Adipocyte (in vitro differentiated cells): ENCODE results near the gene LAD1.
A peak's percentile ranks its signal among the peaks of the same experiment; 100 is the strongest.

ENCODE experiments used
- DNase-seq: peaks from one replicate; pipeline ENCODE4 v3.0.0-alpha.2; 2015; ENCODE audit warnings: low read depth
- H3K27me3 ChIP-seq: replicated peaks from 2 replicates; pipeline ENCODE4 v1.7.0; 2013; ENCODE audit warnings: mild to moderate bottlenecking, low read length, moderate library complexity; ENCODE audit not compliant: control insufficient read depth, insufficient read depth
- H3K36me3 ChIP-seq: 2 replicates; pipeline ENCODE4 v1.7.0; 2013; ENCODE audit warnings: low read length, mild to moderate bottlenecking, moderate library complexity; ENCODE audit not compliant: control insufficient read depth, insufficient read depth, severe bottlenecking
- H3K4me1 ChIP-seq: 2 replicates; pipeline ENCODE4 v1.7.0; 2013; ENCODE audit warnings: mild to moderate bottlenecking, low read length, moderate library complexity; ENCODE audit not compliant: control insufficient read depth, insufficient read depth
- H3K4me3 ChIP-seq: 2 replicates; pipeline ENCODE4 v1.7.0; 2013; ENCODE audit warnings: mild to moderate bottlenecking, low read length, moderate library complexity
- H3K9ac ChIP-seq: 2 replicates; pipeline ENCODE4 v1.7.0; 2013; ENCODE audit warnings: mild to moderate bottlenecking, low read length, moderate library complexity
- H3K9me3 ChIP-seq: 2 replicates; pipeline ENCODE4 v1.7.0; 2013; ENCODE audit warnings: mild to moderate bottlenecking, low read length, moderate library complexity; ENCODE audit not compliant: control insufficient read depth

LAD1 gene

GRCh38 chr1:201414051-201414738 lies 15.1 kb upstream of the LAD1 start:
- Histone ChIP-seq H3K27me3 (peaks cover 74% of the 10 kb centered on the region), H3K4me3 (no peak overlapping the region), H3K4me1 (no peaks in the 10 kb centered on the region), H3K9me3 (peaks cover 22% of the 10 kb centered on the region), H3K36me3 (no peaks in the 10 kb centered on the region), H3K9ac (no peak overlapping the region)
- DNase-seq = no peak

DNA sequence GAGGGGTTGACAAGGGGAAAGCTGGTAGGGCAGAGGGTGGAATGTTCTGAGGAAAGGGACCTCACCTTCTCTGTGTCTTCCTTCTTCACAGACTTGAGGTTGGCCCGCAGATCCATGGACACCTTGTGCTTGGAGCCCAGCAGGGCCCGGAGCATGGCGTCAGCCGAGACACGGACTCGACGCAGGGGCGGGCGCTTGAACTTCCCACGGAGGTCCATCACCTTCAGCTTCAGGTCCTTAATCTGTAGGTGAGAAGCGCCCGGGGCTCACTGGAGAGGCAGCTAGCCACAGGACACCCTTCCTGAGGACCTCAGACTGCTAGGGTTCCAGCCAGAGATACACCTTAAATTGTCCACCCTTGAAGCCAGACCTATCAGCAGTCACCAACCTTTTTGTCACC lies 12.2 kb upstream of the LAD1 start:
- H3K36me3 ChIP-seq = no peaks in the 10 kb centered on the region
- no peak for DNase-seq
- H3K4me3 ChIP-seq = no peak overlapping the region
- H3K4me1 ChIP-seq = no peaks in the 10 kb centered on the region
- H3K9ac ChIP-seq = no peak overlapping the region
- H3K9me3 ChIP-seq = peaks cover 18% of the 10 kb centered on the region
- H3K27me3 ChIP-seq = peaks cover 65% of the 10 kb centered on the region

DNA sequence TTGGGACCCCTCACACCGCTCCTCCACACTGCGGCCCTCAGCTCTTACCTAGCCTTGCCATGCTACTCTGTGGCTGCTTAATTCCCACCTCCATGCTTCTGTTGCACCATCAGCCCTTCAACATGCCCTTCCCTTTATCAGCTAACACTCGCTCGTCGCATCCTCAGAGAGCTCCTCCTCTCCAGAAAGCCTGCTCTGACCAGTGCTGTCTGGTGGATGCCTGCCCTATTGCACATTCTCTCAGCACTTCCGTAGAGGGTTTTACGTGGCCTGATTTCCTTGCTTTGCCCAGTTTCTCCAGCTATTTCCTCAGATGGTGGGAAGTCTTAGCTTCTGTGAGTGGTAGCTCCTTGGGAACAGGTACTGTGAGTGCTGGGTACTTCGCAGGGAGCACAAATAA lies 10.3 kb upstream of the LAD1 start:
- H3K9ac ChIP-seq = no peak overlapping the region
- H3K36me3 ChIP-seq = no peaks in the 10 kb centered on the region
- no peak overlapping the region for H3K4me3 ChIP-seq
- H3K4me1 ChIP-seq = no peaks in the 10 kb centered on the region
- H3K27me3 ChIP-seq = peaks cover 48% of the 10 kb centered on the region
- DNase-seq = no peak
- H3K9me3 ChIP-seq = no peaks in the 10 kb centered on the region

GRCh38 chr1:201408834-201409200 lies 9.7 kb upstream of the LAD1 start:
- Histone ChIP-seq H3K9me3 (no peaks in the 10 kb centered on the region), H3K9ac (no peak overlapping the region), H3K36me3 (no peaks in the 10 kb centered on the region), H3K27me3 (peaks cover 51% of the 10 kb centered on the region), H3K4me1 (no peaks in the 10 kb centered on the region), H3K4me3 (no peak overlapping the region)
- DNase-seq = no peak

DNA sequence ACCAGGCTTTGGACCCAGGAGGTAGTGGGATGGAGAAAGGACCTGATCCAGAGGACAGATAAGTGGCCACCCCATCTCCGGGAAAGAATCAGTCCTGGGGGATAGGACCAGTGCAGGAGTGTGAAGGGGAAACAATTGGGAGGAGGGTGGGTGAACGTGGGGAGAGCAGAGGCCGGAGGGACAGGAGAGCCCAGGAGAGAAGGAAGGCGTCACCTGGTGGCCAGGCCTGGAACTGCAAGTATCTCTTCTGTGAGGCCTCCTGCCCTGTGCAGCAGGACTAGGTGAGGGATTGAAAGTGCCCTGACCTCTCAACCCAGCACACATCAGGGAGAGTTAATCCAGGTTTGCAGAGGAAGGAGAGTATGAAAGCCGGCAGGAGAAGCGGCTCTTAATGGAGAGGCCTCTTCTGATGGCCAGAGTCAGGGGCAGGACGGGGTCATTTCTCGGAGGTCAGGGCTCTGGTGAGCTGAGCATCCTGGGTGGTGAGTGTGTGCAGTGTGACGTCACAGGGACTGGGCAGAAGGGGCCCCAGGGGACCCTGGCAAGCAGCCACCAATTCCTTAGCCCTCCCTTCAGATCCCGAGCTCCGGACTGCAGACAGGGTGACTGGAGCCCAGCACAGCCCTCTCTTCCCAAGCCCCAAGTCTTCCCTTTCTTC lies 9.2 kb upstream of the LAD1 start:
- peak; percentile 89 for DNase-seq
- no peaks in the 10 kb centered on the region for H3K9me3 ChIP-seq
- no peaks in the 10 kb centered on the region for H3K4me1 ChIP-seq

DNA sequence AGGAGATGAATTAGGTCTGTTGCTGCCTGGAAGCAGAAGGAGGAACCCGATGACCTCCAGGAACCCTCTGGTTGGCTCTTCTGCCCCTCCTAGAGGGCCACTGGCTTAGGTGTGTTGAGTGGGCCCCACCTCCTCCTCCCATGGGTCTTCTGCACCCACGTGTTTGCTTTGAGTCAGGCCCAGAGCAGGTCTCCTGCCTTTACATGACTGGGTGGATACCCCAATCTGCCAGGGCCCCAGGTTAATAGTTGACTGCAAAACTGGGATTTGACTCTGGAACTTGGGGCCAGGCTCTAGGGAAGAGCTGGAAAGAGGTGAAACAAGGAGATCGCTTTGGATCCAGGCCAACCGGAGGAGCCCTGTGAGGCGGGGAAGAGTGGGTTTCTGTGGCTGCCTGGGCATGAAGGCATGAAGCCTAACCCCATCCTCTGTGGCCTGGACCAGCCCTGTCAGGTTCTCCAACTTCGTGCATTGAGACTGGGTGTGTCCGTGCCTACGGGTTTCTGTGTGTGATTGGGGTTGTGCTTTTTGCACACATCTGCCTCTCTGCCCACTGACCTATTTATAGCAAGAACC lies 7.8 kb upstream of the LAD1 start:
- Histone ChIP-seq H3K9me3 (no peaks in the 10 kb centered on the region), H3K36me3 (no peaks in the 10 kb centered on the region), H3K4me3 (no peak overlapping the region), H3K9ac (no peak overlapping the region), H3K27me3 (peaks cover 54% of the 10 kb centered on the region), H3K4me1 (no peaks in the 10 kb centered on the region)
- no peak for DNase-seq

More for the DNA sequence above, 9.2 kb upstream of the LAD1 start:
- Histone ChIP-seq H3K27me3 (peaks cover 53% of the 10 kb centered on the region), H3K4me3 (no peak overlapping the region), H3K36me3 (no peaks in the 10 kb centered on the region), H3K9ac (no peak overlapping the region)

DNA sequence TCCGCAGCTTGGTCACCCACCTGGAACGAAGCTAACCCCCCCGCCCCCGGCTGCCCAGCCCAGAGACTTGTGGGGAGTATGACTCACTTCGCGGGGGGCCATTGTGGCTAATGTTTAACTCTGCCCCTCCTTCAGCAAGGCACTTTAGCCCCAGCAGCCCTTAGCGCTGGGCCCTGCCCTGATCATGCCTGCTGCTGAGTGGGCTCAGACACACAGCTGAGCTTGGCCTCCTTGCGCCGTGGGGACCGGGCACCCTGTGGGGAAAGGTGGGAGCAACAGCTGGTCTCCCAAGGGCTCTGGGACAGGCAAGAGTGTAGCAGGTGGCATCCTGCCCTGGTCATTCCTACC lies 6.3 kb upstream of the LAD1 start:
- H3K9me3 ChIP-seq = no peaks in the 10 kb centered on the region
- H3K36me3 ChIP-seq = no peaks in the 10 kb centered on the region
- H3K4me3 ChIP-seq = no peak overlapping the region
- H3K9ac ChIP-seq = no peak overlapping the region
- peaks cover 54% of the 10 kb centered on the region for H3K27me3 ChIP-seq
- DNase-seq = no peak
- H3K4me1 ChIP-seq = no peaks in the 10 kb centered on the region

DNA sequence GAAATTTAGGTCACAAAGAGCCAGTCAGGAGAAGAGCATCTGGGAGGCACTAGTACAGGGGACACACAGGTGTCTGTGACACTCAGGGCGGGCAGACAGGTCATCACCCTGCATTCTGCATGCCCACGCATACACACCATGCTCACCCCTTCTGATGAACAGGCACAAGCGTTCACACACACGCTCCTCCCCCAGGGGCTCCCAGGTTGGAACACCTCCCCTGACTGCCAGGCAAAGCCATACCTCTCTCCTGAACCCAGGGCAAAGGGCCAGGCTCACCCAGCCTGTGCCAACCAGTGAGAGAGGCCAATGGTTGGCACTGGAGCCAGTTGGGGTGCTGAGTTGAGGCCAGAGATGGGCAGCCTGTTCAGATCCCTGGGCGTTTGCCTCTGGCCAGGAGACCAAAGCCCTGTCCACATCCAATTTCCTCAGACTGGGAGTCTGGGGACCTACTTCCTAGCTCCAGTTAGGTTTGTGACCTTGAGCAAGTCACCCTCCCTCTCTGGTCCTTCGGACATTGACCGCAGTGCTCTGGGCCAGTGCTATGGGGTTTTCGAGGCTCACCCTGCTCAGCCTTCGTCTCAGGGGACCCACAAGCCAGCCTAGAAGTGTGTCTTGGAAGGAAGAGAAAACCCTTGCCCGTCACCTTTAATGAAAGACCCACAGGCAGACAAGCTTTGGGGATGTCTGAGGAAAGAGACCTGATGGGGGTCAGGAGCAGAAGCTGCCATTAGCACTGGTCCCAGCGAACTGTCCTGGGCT lies 5.8 kb upstream of the LAD1 start:
- Histone ChIP-seq H3K4me3 (no peak overlapping the region), H3K36me3 (no peaks in the 10 kb centered on the region), H3K27me3 (peaks cover 54% of the 10 kb centered on the region), H3K4me1 (no peaks in the 10 kb centered on the region), H3K9ac (no peak overlapping the region), H3K9me3 (no peaks in the 10 kb centered on the region)
- DNase-seq = no peak

DNA sequence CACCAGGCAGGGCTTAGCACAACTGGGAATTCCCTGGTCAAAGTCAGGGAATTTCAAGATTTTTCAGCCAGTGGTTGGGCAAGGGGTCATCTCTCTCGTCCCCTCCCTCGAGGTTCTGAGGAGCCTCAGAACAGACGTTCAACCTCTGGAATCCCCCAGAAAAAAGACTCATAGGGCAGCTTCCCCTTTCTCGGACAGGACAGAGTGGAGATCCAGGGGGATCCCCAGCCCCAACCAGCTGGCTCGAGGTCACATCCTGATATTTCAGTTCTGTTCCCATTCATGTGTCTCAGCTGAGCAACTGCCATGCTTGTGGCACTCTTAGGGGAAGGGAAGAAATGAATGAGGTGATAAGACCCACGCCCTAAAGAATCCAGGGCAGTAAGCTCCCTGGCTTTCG lies 4.9 kb upstream of the LAD1 start:
- H3K4me3 ChIP-seq = no peak overlapping the region
- peaks cover 52% of the 10 kb centered on the region for H3K27me3 ChIP-seq
- H3K36me3 ChIP-seq = no peaks in the 10 kb centered on the region
- H3K9me3 ChIP-seq = no peaks in the 10 kb centered on the region
- H3K4me1 ChIP-seq = no peaks in the 10 kb centered on the region
- DNase-seq = no peak
- no peak overlapping the region for H3K9ac ChIP-seq

GRCh38 chr1:201403359-201403758 lies 4.2 kb upstream of the LAD1 start:
- Histone ChIP-seq H3K27me3 (peaks cover 55% of the 10 kb centered on the region), H3K36me3 (no peaks in the 10 kb centered on the region), H3K9me3 (no peaks in the 10 kb centered on the region), H3K4me3 (no peak overlapping the region), H3K4me1 (no peaks in the 10 kb centered on the region), H3K9ac (no peak overlapping the region)
- DNase-seq = no peak

DNA sequence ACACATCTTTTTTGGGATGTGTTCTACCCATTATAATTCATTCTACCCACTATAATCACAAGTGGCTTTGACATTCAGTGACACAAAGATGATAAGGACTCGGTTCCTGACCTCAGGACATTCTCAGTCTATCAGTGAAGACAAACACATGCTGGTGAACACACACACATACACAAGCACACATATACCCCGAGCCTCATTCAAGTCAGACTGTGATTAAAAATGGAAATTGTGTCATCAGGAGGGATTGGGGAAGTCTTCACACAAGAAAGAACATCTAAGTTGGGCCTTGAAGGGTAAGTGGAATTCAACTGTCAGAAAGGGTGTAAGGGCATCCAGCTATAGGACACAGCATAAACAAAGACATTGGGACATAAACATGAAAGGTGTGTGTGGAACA lies 2.6 kb upstream of the LAD1 start:
- no peaks in the 10 kb centered on the region for H3K4me1 ChIP-seq
- H3K4me3 ChIP-seq = no peak overlapping the region
- no peaks in the 10 kb centered on the region for H3K9me3 ChIP-seq
- H3K9ac ChIP-seq = no peak overlapping the region
- H3K36me3 ChIP-seq = no peaks in the 10 kb centered on the region
- no peak for DNase-seq
- H3K27me3 ChIP-seq = peaks cover 65% of the 10 kb centered on the region
